ENCODE measurements around the gene GPS2.

The GPS2 gene

GRCh38 chr17:7328009-7328408 is 12.8 kb upstream of the GPS2 start:
- TF ChIP-seq, protein P1, sequence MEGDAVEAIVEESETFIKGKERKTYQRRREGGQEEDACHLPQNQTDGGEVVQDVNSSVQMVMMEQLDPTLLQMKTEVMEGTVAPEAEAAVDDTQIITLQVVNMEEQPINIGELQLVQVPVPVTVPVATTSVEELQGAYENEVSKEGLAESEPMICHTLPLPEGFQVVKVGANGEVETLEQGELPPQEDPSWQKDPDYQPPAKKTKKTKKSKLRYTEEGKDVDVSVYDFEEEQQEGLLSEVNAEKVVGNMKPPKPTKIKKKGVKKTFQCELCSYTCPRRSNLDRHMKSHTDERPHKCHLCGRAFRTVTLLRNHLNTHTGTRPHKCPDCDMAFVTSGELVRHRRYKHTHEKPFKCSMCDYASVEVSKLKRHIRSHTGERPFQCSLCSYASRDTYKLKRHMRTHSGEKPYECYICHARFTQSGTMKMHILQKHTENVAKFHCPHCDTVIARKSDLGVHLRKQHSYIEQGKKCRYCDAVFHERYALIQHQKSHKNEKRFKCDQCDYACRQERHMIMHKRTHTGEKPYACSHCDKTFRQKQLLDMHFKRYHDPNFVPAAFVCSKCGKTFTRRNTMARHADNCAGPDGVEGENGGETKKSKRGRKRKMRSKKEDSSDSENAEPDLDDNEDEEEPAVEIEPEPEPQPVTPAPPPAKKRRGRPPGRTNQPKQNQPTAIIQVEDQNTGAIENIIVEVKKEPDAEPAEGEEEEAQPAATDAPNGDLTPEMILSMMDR (IDR thresholded peaks at IDR 0.05; ENCODE audit: extremely low read depth, missing control alignments), result no peak
- no peak for DNase-seq (ENCODE audit: low spot score)

- DNase-seq (ENCODE audit: low spot score), result no peak
- TF ChIP-seq, protein P1 (IDR thresholded peaks at IDR 0.05; ENCODE audit: extremely low read depth, missing control alignments), result no peak
These were observed 12.3 kb upstream of the GPS2 start for GRCh38 chr17:7327501-7327900.

GRCh38 chr17:7327056-7327455 is 11.9 kb upstream of the GPS2 start:
- no peak for DNase-seq (ENCODE audit: low spot score)
- TF ChIP-seq, protein P1 (IDR thresholded peaks at IDR 0.05; ENCODE audit: extremely low read depth, missing control alignments), result no peak

DNA sequence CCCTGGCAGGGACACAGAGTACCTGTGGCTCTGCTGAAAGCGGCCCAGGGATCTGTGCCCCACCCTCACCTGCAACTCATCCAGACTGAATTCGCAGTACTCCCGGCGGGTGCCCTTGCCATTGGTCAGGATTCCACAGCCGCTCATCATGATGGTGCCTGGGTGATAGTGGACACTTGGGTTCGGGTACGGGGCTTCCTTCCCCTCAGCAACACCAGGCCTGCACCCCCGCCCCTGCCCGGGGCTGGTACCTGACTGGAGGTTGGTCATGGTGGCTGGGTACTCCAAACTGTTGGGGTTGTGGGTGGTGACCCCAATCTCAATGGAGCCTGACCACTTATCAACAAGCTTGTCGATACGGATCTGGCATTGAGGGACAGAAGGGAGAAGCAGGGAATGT is 11.0 kb upstream of the GPS2 start:
- no peak for DNase-seq (ENCODE audit: low spot score)
- TF ChIP-seq, protein P1 (IDR thresholded peaks at IDR 0.05; ENCODE audit: extremely low read depth, missing control alignments), result no peak

DNA sequence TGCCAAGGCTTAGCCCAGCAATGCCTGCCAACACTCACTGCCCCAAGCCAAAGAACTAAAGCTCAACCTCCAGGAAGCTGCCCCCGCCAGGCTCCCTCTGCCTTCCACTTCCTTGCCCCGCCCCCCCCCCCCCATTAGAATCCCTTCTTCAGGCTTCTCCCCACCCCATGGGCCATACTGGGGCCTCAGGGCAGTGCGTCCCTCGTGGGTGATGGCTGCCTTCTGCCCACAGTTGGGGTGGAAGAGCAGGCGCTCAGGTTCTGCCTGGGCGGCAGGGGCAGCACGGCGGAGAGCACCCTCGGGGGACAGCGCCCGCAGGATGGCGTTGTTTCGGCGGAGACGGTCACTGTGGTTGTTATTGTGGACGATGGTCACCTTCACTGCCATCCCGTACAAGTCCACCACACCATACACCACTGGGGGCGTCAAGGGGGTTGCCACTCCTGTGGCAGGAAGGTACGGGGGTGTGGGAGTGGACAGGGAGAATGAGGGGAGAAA is 9.9 kb upstream of the GPS2 start:
- DNase-seq (ENCODE audit: low spot score), result no peak
- TF ChIP-seq, protein P1 (IDR thresholded peaks at IDR 0.05; ENCODE audit: extremely low read depth, missing control alignments), result no peak

- TF ChIP-seq, protein P1 (IDR thresholded peaks at IDR 0.05; ENCODE audit: extremely low read depth, missing control alignments), result no peak
- no peak for DNase-seq (ENCODE audit: low spot score)
These were observed 9.2 kb upstream of the GPS2 start for GRCh38 chr17:7324438-7324779.

DNA sequence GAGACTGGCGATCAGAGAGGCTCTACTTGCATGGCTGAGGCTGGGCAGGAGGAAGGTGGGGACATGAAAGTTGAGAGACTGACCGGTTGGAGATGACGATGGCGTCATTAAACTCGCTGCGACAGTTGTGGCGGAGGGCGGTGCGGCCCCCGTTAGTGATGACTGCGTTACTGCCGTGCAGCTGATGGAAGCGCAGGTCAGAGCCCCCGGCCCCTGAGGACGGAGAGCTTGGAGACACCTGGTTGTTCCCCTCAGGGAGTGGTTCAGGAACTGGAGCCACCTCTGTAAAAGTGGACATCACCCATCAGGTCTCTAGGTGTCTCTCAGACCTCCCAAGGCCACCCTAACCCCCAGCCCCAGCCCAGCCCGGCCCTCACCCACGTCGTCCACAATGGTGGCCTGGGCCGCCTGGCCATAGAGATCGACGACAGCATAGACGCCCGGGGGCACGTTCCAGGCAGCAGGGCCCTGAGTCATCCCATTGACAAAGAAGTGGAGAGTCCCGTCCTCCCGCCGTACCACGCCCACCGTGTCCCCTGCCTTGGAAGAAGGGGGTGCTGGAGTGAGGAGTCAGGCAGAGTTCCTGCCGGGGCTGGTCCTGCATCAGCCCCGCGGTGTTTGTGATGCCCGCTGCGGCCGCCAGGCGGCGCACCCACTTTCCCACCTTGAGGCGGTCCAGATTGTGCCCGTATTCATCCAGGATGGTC is 8.7 kb upstream of the GPS2 start:
- peak; percentile 79 for DNase-seq (ENCODE audit: low spot score)
- TF ChIP-seq, protein P1 (IDR thresholded peaks at IDR 0.05; ENCODE audit: extremely low read depth, missing control alignments), result peak; percentile 89
